CD4-positive, alpha-beta T cell treated with Interferon alpha-2 for 1 hour (primary cell): ENCODE measurements around the gene HAUS7.

Experiments
- DNase-seq, 2 donors: peaks; one replicate each; pipeline ENCODE4 v3.0.0-alpha.2; 2020 to 2022

Gene HAUS7

GRCh38 chrX:153433781-153434285, 36.5 kb downstream of the HAUS7 start:
- DNase-seq: no peak

GRCh38 chrX:153433161-153433680, 37.2 kb downstream of the HAUS7 start:
- DNase-seq: no peak

DNA sequence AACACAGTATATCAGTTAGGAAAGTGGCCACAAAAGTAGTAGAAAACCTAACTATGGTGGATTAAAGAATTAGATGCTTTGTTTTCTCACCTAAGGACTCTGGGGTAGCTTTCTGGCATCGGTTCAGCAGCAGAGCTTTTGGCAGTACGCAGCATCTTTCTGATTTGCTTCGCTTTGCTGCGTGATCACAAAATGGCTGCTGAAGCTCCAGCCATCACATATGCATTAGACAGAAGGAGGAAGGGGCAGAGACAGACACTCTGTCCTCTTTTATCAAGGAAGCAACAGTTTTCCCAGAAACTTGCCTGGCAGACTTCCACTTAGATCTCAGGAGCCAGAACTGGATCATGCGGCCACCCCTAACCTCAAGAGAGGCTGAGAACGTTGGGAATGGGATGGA, 39.6 kb downstream of the HAUS7 start:
- DNase-seq: no peak

- no peak for DNase-seq
Observed at GRCh38 chrX:153426204-153426603, 44.2 kb downstream of the HAUS7 start.

- no peak for DNase-seq
Observed at GRCh38 chrX:153423652-153424051, 46.7 kb downstream of the HAUS7 start.

- no peak for DNase-seq
Observed at GRCh38 chrX:153421856-153422255, 48.5 kb downstream of the HAUS7 start.

- DNase-seq: no peak
Observed at GRCh38 chrX:153420851-153421599, 49.4 kb downstream of the HAUS7 start.

DNA sequence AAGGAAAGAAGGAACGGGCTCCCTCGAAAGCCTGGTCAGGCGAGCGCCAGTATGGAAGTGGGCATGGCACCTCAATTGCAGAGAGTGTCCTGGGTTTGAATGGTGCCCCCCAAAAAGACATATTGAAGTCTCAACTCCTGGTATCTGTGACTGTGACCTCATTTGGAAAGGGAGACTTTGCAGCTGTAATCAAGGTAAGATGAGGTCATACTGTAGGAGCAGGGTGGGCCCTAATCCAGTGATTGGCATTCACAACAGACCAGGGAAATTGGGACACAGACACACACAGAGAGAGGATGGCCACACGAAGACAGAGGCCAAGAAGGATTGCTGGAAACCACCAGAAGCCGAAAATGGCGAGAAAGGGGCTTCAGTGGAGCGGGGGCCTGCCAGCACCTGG, 52.7 kb downstream of the HAUS7 start:
- no peak for DNase-seq

DNA sequence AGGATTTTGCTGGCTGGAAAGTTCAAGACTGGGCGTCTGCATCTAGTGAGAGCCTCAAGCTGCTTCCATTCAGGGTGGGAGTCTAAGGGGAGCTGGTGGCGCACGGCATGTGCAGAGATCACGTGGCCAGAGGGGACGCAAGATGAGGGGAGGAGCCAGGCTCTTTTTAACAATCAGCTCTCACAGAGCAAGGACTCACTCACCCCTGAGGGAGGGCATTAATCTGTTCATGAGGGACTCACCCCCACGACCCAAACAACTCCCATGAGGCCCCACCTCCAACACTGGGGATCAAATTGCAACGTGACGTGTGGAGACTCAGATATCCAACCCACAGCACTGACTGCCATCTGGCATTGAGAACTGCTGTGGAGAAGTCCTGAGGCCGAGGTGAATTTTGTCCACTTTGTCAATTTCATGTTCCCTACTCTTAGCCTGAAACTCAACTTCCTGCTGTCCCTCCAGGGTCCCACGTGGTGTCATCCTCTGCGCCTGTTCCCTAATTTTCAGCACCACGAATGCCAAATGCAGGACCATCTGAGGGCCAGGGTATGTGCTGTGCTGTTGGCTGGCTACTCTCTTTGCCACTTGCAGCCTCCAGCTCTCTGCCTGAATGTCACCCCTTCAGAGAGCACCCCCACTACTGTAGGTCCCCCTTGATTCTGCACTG, 53.5 kb downstream of the HAUS7 start:
- DNase-seq: no peak

- DNase-seq: no peak
Observed at GRCh38 chrX:153414856-153415510, 55.4 kb downstream of the HAUS7 start.

DNA sequence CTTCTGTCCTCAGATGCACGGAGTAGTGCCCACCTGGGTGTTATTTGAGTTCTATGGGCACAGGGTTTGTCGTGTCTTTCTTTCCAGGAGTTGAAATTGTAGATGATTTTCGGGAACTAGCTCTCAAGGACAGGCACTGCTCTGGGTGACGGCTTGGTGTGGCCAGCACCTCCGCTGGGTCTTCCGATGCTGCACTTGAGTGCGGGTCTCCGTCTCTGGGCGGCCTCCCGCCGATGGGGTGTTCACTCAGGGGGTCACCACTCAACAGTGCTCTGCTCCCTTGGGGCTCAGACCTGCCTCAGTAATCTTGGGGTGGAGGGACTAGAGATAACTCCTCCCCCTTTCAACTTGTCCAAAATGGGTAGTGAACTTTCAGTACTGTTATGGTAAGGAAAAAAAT, 56.6 kb downstream of the HAUS7 start:
- no peak for DNase-seq

- DNase-seq: no peak
Observed at GRCh38 chrX:153412746-153413720, 57.3 kb downstream of the HAUS7 start.

DNA sequence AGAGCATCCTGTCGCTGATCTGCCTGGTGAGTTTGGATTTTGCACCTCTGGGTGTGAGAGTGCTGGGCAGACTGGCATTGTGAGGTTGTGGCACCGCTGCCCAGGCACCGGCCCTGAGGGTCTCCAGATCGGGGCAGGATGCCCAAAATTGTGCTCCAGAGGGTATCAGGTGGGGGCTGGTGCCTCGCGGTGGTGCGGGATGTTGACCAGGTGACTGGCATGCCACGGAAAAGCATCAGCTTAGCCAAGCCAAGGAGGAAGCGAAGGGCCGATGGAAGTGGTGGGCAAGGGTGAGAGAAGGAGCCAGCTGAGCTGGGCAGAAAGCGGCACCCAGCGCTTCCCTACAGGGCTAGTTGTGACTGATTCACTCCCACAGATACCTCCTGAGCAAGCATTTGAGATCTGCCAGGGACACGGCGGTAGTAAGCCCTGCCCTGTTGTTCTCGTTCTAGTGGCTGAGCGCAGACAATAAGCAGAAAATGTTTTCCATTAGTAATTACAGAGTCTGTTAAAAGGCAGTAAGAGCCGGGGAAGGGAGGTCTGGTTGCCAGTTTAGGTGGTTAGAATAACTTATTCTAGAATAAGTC, 58.3 kb downstream of the HAUS7 start:
- no peak for DNase-seq

DNA sequence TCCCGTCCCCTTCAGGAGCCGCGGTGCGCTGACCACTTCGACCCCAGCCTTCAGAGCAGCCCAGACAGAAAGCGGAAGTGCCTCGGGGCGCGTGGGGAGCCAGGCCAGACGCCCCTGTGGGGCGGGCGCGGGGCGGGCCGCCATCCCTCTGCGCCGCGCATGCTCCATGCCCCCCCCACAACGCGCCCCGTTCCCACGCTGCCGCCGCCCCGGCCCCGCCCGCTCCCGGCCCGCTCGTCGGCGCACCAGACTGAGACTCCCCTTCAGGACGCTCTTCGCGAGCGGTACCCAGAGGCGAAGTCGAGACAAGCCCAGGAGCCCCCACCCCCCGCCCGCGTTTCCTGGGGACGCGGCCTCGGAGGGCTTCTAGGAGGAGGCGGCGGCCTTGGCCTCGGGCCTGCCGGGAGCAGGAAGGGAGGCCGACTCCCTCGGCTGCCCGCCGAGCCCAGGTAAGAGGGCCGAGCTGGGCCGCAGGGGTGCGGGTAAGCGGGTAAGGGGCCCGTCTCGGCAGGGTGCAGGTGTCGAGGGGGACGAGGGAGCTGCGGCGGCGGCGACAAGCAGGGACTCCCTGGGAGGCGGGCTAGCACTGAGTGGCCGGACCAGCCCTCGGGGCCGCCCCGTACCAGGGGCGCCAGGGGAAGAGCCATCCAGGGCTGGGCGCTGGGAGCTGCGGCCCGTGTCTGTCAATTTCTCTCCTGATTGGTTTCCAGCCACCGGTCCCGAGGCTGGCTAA, 59.0 kb downstream of the HAUS7 start, which contains the start of gene ZFP92:
ZFP92 (plus strand) TSS at position 218 of the 733 bp plus-strand sequence. CDS start 6,851 bp downstream, outside the sequence.
- peak; percentile 24 to 30 for DNase-seq

DNA sequence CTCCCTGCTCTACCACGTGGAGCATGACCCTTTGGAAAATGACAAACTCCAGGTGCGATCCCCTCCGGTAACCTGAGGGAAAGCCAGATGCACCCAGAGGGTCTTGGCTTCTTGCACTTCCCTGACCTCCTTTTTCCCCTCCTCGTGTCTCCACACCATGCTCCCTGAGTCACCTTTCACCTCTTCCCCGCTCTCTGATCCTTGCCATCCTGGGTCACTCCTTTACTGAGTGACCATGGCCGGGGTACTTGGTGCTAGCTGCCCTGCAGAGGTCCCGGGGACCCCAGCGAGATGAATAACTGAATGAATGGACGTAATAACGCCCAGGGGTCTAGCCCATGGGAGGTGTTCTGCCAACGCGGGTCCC, 59.5 kb downstream of the HAUS7 start:
- DNase-seq: no peak

- no peak for DNase-seq
Observed at GRCh38 chrX:153410373-153410772, 60.0 kb downstream of the HAUS7 start.

DNA sequence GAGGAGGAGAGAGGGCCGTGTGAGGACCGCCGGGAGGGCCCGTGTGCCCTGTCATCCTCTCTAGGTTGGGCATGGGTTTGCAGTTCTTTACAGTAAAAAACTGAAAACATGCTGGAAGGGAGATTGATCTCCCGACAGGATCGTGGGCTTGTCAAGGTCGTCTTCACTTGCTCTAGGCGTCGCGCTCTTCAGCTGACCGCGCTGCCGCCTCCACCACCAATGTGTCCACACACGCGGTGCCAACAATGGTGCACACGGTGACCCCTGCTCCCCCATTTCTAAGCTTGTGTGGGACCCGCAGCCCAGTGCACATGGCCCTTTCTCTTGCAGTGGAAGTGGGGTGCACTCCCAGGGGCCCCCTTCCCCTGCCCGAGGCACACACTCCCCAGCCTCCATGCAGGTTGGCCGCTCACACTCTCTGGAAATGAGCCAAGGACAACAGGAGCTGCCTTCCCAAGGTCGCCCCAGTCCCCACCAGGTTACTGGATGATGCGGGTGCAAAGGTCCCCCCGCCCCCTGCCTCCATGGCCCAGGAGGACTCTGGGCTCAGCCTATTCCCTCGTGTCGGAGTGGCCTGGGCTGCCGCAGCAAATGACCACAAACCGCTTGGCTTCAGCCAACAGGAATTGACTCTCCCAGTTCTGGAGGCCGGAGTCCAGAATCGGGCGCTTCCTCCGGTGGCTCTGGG, 60.8 kb downstream of the HAUS7 start:
- no peak for DNase-seq

- DNase-seq: no peak
Observed at GRCh38 chrX:153408871-153409351, 61.5 kb downstream of the HAUS7 start.

GRCh38 chrX:153408221-153408721, 62.1 kb downstream of the HAUS7 start:
- no peak for DNase-seq

DNA sequence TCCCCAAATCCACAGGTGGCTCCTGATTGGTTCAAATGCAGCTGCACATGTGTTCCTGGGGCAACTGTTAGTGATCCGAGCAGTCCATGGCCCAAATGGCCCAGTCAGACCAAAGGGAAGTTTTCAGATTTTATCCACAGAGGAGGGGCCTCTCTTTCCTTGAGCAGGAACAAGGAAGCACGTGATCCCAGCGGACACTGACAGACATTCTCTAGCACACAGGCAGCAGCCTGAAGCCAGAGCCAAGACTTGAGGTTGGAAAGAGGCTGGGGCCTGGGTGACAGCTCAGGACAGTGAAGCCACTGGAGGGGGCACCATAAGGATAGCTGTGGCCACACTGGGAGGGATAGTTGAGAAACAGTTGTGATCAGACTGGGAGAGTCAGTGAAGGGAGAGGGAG, 62.6 kb downstream of the HAUS7 start:
- DNase-seq: no peak
